B cell (primary cell): Measurements from ENCODE around the gene KRT9. TPM values are rescaled to one million over a fixed set of nuclear protein-coding genes. Genes with fewer than 3 reads are reported as not detected.
"Not testable (repeated sequence)": the region's sequence is repeated elsewhere in the genome, so short reads cannot be mapped to it uniquely, and the experiment has no call there.

Experiments
- ATAC-seq: fragments of 200-7000 bp; cut with Tn5 transposase; one replicate; pipeline ENCODE4 v1.10.0; 2021; ENCODE audit warnings: low read depth, mild to moderate bottlenecking, moderate number of reproducible peaks, moderate library complexity
- CTCF ChIA-PET: fragments of 350-600 bp; sonication (Branson Sonifier 250); formaldehyde crosslinking; loops from one replicate; lab custom pipeline; 2021; ENCODE audit warnings: antibody characterized with exemption, inconsistent platforms; lab: Charles Lee
- POLR2A ChIA-PET: fragments of 350-600 bp; sonication (Branson Sonifier 250); formaldehyde crosslinking; loops from one replicate; lab custom pipeline; 2021; ENCODE audit warnings: antibody characterized with exemption; lab: Charles Lee
- DNase-seq: peaks from one replicate; pipeline ENCODE4 v3.0.0; 2013
- H2AFZ ChIP-seq: 2 replicates; pipeline ENCODE4 v1.6.1; 2012; ENCODE audit warnings: mild to moderate bottlenecking, low read depth, low read length; ENCODE audit not compliant: insufficient read depth, poor library complexity, severe bottlenecking
- H3K27ac ChIP-seq, 2 donors: 1 replicate in 1 of 2; 2 replicates in 1 of 2; pipeline ENCODE4 v1.5.1; 2012 to 2013; ENCODE audit warnings: low read length in 2 of 2, mild to moderate bottlenecking in 2 of 2, moderate library complexity in 1 of 2
- H3K27me3 ChIP-seq, 4 experiments: fragments of 200-600 bp in 1 of 4; sonication (generic) in 1 of 4; replicated peaks in 1 of 4; 1 replicate in 2 of 4; 2 replicates in 2 of 4; pipeline versions ENCODE4 v1.6.1 to v1.7.0; 2013 to 2016; ENCODE audit warnings: low read length in 3 of 4, mild to moderate bottlenecking in 2 of 4, mixed read lengths in 1 of 4, moderate library complexity in 1 of 4; ENCODE audit not compliant: insufficient read depth in 4 of 4, control insufficient read depth in 3 of 4; ENCODE audit errors: control extremely low read depth in 1 of 4
- H3K36me3 ChIP-seq, 2 experiments: replicated peaks in 1 of 2; 1 replicate in 1 of 2; 2 replicates in 1 of 2; pipeline versions ENCODE4 v1.6.1 to v1.7.1; 2013; ENCODE audit warnings: low read length in 1 of 2; ENCODE audit not compliant: insufficient read depth in 2 of 2, control insufficient read depth in 1 of 2; ENCODE audit errors: control extremely low read depth in 1 of 2, extremely low read depth in 1 of 2
- H3K4me1 ChIP-seq, 2 donors: fragments of 200-600 bp in 1 of 2; sonication (generic) in 1 of 2; 1 replicate in 1 of 2; 2 replicates in 1 of 2; pipeline versions ENCODE4 v1.5.1 to v1.6.1; 2013 to 2017; ENCODE audit warnings: low read length in 2 of 2; ENCODE audit not compliant: control insufficient read depth in 2 of 2, insufficient read depth in 2 of 2
- H3K4me2 ChIP-seq: replicated peaks from 2 replicates; pipeline ENCODE3; 2012; ENCODE audit warnings: mild to moderate bottlenecking, low read depth, low read length; ENCODE audit not compliant: poor library complexity, severe bottlenecking
- H3K4me3 ChIP-seq, 5 experiments: fragments of 200-600 bp in 1 of 5; sonication (generic) in 1 of 5; 1 replicate in 3 of 5; 2 replicates in 2 of 5; pipeline versions ENCODE4 v1.5.1 to v1.7.0; 2011 to 2016; ENCODE audit warnings: low read length in 4 of 5, mild to moderate bottlenecking in 4 of 5, low read depth in 2 of 5, control low read depth in 1 of 5, moderate library complexity in 1 of 5; ENCODE audit not compliant: insufficient read depth in 1 of 5; ENCODE audit errors: control extremely low read depth in 1 of 5, extremely low read depth in 1 of 5
- H3K79me2 ChIP-seq: fragments of 200-600 bp; sonication (generic); one replicate; pipeline ENCODE4 v1.6.0; 2016; ENCODE audit warnings: low read length; ENCODE audit not compliant: control insufficient read depth, insufficient read depth
- H3K9ac ChIP-seq: fragments of 200-600 bp; sonication (generic); 2 replicates; pipeline ENCODE4 v1.6.1; 2017; ENCODE audit warnings: mild to moderate bottlenecking, low read length, moderate library complexity
- H3K9me3 ChIP-seq, 3 donors: one replicate each; pipeline versions ENCODE4 v1.6.1 to v1.7.1; 2013; ENCODE audit warnings: low read length in 2 of 3; ENCODE audit not compliant: control insufficient read depth in 2 of 3, insufficient read depth in 1 of 3; ENCODE audit errors: control extremely low read depth in 1 of 3
- H4K20me1 ChIP-seq: 2 replicates; pipeline ENCODE4 v1.6.0; 2012; ENCODE audit warnings: mild to moderate bottlenecking, low read length; ENCODE audit not compliant: insufficient read depth, control insufficient read depth, poor library complexity, severe bottlenecking
- H3K27ac Mint-ChIP-seq: one replicate; pipeline ENCODE4 v1.8.0; 2021; ENCODE audit warnings: mixed read lengths
- H3K27me3 Mint-ChIP-seq: one replicate; pipeline ENCODE4 v1.8.0; 2021; ENCODE audit warnings: mixed read lengths
- H3K4me1 Mint-ChIP-seq: one replicate; pipeline ENCODE4 v1.8.0; 2021; ENCODE audit warnings: mixed read lengths
- H3K4me3 Mint-ChIP-seq: one replicate; pipeline ENCODE4 v1.8.0; 2021; ENCODE audit warnings: mixed read lengths
- H3K9me3 Mint-ChIP-seq: one replicate; pipeline ENCODE4 v1.8.0; 2022; ENCODE audit warnings: mixed read lengths; ENCODE audit not compliant: insufficient read depth
- EZH2 ChIP-seq: IDR thresholded peaks from 2 replicates; pipeline ENCODE4 v1.6.1; 2012; ENCODE audit warnings: borderline replicate concordance, low read depth, mild to moderate bottlenecking, moderate library complexity, low read length; ENCODE audit not compliant: insufficient read depth, poor library complexity, severe bottlenecking
- WGBS: methylation state at CpG from one replicate; pipeline ENCODE4 v1.1.5; 2013; ENCODE audit warnings: missing lambda C conversion rate; ENCODE audit not compliant: insufficient coverage; 5-methylcytosine and 5-hydroxymethylcytosine counted together
- intact Hi-C: fragments of 100-400 bp; cut with micrococcal nuclease; formaldehyde crosslinking; loops from one replicate; pipeline ENCODE4 v1.10.0; 2022
- polyA plus RNA-seq: library from polyadenylated mRNA; depleted of rRNA; stranded (reverse); fragments of >200 nt; gene quantifications from 2 replicates; pipeline ENCODE4 v1.2.3, GENCODE V29; 2012
- total RNA-seq, 2 donors: library from RNA; stranded (reverse); fragments of 120-200 nt in 1 of 2; gene quantifications; 1 replicate in 1 of 2; 2 replicates in 1 of 2; pipeline versions ENCODE4 v1.2.3 to v1.2.4, GENCODE V29; 2013 to 2022
- TF ChIP-seq, protein P1 (sequence below): fragments of 200-600 bp; IDR thresholded peaks from one replicate; pipeline ENCODE4 v1.8.0; 2022; ENCODE audit warnings: antibody characterized with exemption, mild to moderate bottlenecking

KRT9 gene
- total and polyA plus RNA-seq, 2 donors (not counting 1 experiment from before 2014, with no cell fraction given) = not detected

- Histone ChIP-seq H2AFZ (no peak overlapping the region), H3K9ac (no peak overlapping the region), H3K9me3 (peaks cover 2 to 8% (median 4%) of the 10 kb centered on the region in 3 donors), H3K4me2 (no peak overlapping the region), H4K20me1 (no peaks in the 10 kb centered on the region), H3K4me1 (no peaks in the 10 kb centered on the region), H3K4me3 (no peak overlapping the region), H3K27ac (no peak overlapping the region), H3K79me2 (no peaks in the 10 kb centered on the region), H3K36me3 (no peaks in the 10 kb centered on the region), H3K27me3 (no peaks in the 10 kb centered on the region)
- Mint-ChIP-seq H3K27ac (no peak overlapping the region), H3K4me1 (no peaks in the 10 kb centered on the region), H3K4me3 (no peak overlapping the region), H3K27me3 (peaks cover 21% of the 10 kb centered on the region), H3K9me3 (peaks cover 8% of the 10 kb centered on the region)
- ATAC-seq (no peak), DNase-seq (no peak)
- ChIA-PET CTCF (no interaction called here), POLR2A (no interaction called here)
- intact Hi-C loops = no loop called here
- TF ChIP-seq EZH2 = no peak
- TF ChIP-seq, protein P1, sequence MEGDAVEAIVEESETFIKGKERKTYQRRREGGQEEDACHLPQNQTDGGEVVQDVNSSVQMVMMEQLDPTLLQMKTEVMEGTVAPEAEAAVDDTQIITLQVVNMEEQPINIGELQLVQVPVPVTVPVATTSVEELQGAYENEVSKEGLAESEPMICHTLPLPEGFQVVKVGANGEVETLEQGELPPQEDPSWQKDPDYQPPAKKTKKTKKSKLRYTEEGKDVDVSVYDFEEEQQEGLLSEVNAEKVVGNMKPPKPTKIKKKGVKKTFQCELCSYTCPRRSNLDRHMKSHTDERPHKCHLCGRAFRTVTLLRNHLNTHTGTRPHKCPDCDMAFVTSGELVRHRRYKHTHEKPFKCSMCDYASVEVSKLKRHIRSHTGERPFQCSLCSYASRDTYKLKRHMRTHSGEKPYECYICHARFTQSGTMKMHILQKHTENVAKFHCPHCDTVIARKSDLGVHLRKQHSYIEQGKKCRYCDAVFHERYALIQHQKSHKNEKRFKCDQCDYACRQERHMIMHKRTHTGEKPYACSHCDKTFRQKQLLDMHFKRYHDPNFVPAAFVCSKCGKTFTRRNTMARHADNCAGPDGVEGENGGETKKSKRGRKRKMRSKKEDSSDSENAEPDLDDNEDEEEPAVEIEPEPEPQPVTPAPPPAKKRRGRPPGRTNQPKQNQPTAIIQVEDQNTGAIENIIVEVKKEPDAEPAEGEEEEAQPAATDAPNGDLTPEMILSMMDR = no peak
- 90% methylated on average over 24 of the region's 25 CpGs for WGBS
Measured at GRCh38 chr17:41610965-41611640, 39.2 kb upstream of the KRT9 start.

DNA sequence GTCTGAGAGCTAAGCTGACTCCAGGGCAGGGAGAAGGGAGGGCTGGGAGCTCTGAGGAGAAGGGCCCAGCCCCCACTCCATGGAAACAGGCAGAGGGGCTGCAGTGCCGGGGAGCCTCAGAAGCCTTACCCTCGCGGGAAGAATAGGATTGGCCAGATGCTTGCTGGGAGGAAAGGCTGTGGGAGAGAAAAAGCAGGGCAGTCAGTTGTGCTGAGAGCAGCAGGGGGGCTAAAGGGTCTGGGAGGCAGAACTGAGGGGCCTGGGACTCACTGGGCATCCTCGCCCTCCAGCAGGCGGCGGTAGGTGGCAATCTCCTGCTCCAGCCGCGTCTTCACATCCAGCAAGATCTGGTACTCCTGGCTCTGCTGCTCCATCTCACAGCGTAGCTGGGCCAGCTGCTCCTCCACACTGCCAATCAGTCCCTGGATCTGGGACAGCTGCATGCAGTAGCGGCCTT, 38.2 kb upstream of the KRT9 start:
- H3K4me3 Mint-ChIP-seq, H3K9me3 ChIP-seq, intact Hi-C loops, H4K20me1 ChIP-seq, ATAC-seq, H3K79me2 ChIP-seq, H3K4me1 Mint-ChIP-seq, H3K27ac Mint-ChIP-seq, H3K36me3 ChIP-seq, H3K9ac ChIP-seq, H3K4me3 ChIP-seq, POLR2A ChIA-PET, H3K4me1 ChIP-seq, H3K27me3 ChIP-seq, H2AFZ ChIP-seq, H3K4me2 ChIP-seq, CTCF ChIA-PET, H3K27ac ChIP-seq, DNase-seq: not testable (repeated sequence)
- 30% methylated on average over 7 of the region's 10 CpGs for WGBS
- peaks cover 22% of the 10 kb centered on the region for H3K27me3 Mint-ChIP-seq
- H3K9me3 Mint-ChIP-seq = peaks cover 10% of the 10 kb centered on the region

GRCh38 chr17:41606930-41607329, 35.1 kb upstream of the KRT9 start:
- H3K79me2 ChIP-seq, H2AFZ ChIP-seq, H3K27ac Mint-ChIP-seq, H3K27me3 ChIP-seq, H4K20me1 ChIP-seq, H3K4me3 ChIP-seq, H3K9ac ChIP-seq, H3K4me3 Mint-ChIP-seq, ATAC-seq, CTCF ChIA-PET, H3K36me3 ChIP-seq, intact Hi-C loops, H3K4me2 ChIP-seq, H3K9me3 ChIP-seq, DNase-seq, H3K4me1 Mint-ChIP-seq, POLR2A ChIA-PET, H3K4me1 ChIP-seq, H3K27ac ChIP-seq: not testable (repeated sequence)
- H3K27me3 Mint-ChIP-seq = peaks cover 39% of the 10 kb centered on the region
- H3K9me3 Mint-ChIP-seq = peaks cover 10% of the 10 kb centered on the region
- WGBS = no CpG with 5 or more reads among the region's 4 CpGs
